Left ventricle myocardium superior (tissue), 1 donor: ENCODE data around the gene SLC2A8. TPM values are rescaled to one million over a fixed set of nuclear protein-coding genes. Genes with fewer than 3 reads are reported as not detected.

Source experiments
- ATAC-seq: fragments of 200-7000 bp; cut with Tn5 transposase; one replicate; pipeline ENCODE4 v1.9.1; 2020; ENCODE audit warnings: mild to moderate bottlenecking, moderate library complexity
- DNase-seq: peaks from one replicate; pipeline ENCODE4 v3.0.0-alpha.2; 2020
- intact Hi-C: fragments of 100-400 bp; cut with micrococcal nuclease; formaldehyde crosslinking; loops from one replicate; pipeline ENCODE4 v1.11.0; 2022
- long read RNA-seq: library from polyadenylated mRNA; unstranded; transcript quantifications from one replicate; pipeline ENCODE4 v2.0.0, GENCODE V29; 2021
- total RNA-seq: library from RNA; stranded (reverse); fragmentation: NEBNext Ultra II Directional; extraction: Animal tissue kit (Norgen Biotek cat#: 25700); gene quantifications from one replicate; pipeline ENCODE4 v1.2.1, GENCODE V29; 2021
- donor health status: DM: no; HTN: yes; CAD: no; lungs with severe emphysema.

The SLC2A8 gene
- 18.6 TPM for total RNA-seq
- long read RNA-seq, transcript SLC2A8-215 (8 exons, 1,763 nt): minor isoform, 5 of 42 reads
- long read RNA-seq, transcript SLC2A8-203 (10 exons, 2,172 nt): major isoform, 6 of 42 reads
- long read RNA-seq, partial matches to known transcripts: 10 of 42 reads
- long read RNA-seq, other reads (novel, unspliced or antisense): 17 of 42 reads

- intact Hi-C loops: no loop called here
- DNase-seq (peak; percentile 98), ATAC-seq (peak; percentile 97)
Observed at GRCh38 chr9:127396808-127397645, at the start of gene SLC2A8. TSS of gene SLC2A8 (plus strand) at chr9:127397169. CDS start at chr9:127397231, 62 bp downstream.

- intact Hi-C loops: no loop called here
- ATAC-seq: no peak
Observed at GRCh38 chr9:127347831-127348776, 48.9 kb upstream of the SLC2A8 start.

GRCh38 chr9:127349483-127350113 lies 47.4 kb upstream of the SLC2A8 start:
- intact Hi-C loops: no loop called here

More at GRCh38 chr9:127347831-127348776, 48.9 kb upstream of the SLC2A8 start:
- no peak for DNase-seq

GRCh38 chr9:127351182-127352166 lies 45.5 kb upstream of the SLC2A8 start:
- intact Hi-C loops: no loop called here
- ATAC-seq (no peak), DNase-seq (no peak)

More at GRCh38 chr9:127349483-127350113, 47.4 kb upstream of the SLC2A8 start:
- DNase-seq (no peak), ATAC-seq (peak; percentile 33)

- intact Hi-C loops: no loop called here
- DNase-seq (no peak), ATAC-seq (no peak)
Observed at GRCh38 chr9:127353882-127354281, 43.1 kb upstream of the SLC2A8 start.

GRCh38 chr9:127356906-127357305 lies 40.1 kb upstream of the SLC2A8 start:
- ATAC-seq: no peak
- DNase-seq: no peak
- intact Hi-C loops: no loop called here

GRCh38 chr9:127358023-127358535 lies 38.9 kb upstream of the SLC2A8 start:
- intact Hi-C loops: no loop called here
- no peak for ATAC-seq
- DNase-seq: no peak

- no peak for ATAC-seq
- intact Hi-C loops: no loop called here
- no peak for DNase-seq
Observed at GRCh38 chr9:127358770-127359169, 38.2 kb upstream of the SLC2A8 start.

GRCh38 chr9:127360250-127360649 lies 36.7 kb upstream of the SLC2A8 start:
- DNase-seq (no peak), ATAC-seq (peak; percentile 54)
- intact Hi-C loops: no loop called here

GRCh38 chr9:127360829-127361228 lies 36.1 kb upstream of the SLC2A8 start:
- no peak for DNase-seq
- ATAC-seq: peak; percentile 50
- intact Hi-C loops: no loop called here

GRCh38 chr9:127361561-127361960 lies 35.4 kb upstream of the SLC2A8 start:
- no peak for ATAC-seq
- no peak for DNase-seq
- intact Hi-C loops: no loop called here

GRCh38 chr9:127362829-127363228 lies 34.1 kb upstream of the SLC2A8 start:
- DNase-seq (no peak), ATAC-seq (no peak)
- intact Hi-C loops: no loop called here

GRCh38 chr9:127365461-127365860 lies 31.5 kb upstream of the SLC2A8 start:
- no peak for ATAC-seq
- no peak for DNase-seq
- intact Hi-C loops: no loop called here

- DNase-seq (peak; percentile 42), ATAC-seq (no peak)
- intact Hi-C loops: no loop called here
Observed at GRCh38 chr9:127366594-127366993, 30.4 kb upstream of the SLC2A8 start.

- no peak for DNase-seq
- ATAC-seq: peak; percentile 35
- intact Hi-C loops: no loop called here
Observed at GRCh38 chr9:127368852-127369402, 28.0 kb upstream of the SLC2A8 start.

GRCh38 chr9:127369428-127369827 lies 27.5 kb upstream of the SLC2A8 start:
- intact Hi-C loops: no loop called here
- DNase-seq: no peak
- peak; percentile 13 for ATAC-seq

- DNase-seq: no peak
- intact Hi-C loops: no loop called here
- peak; percentile 30 for ATAC-seq
Observed at GRCh38 chr9:127370147-127370579, 26.8 kb upstream of the SLC2A8 start.
